HG02885 (cell line): ENCODE data around the gene COQ7.

Source experiments
- ATAC-seq: cut with Tn5 transposase; IDR thresholded peaks from one replicate; pipeline ENCODE4 v1.9.1; 2021; ENCODE audit warnings: mild to moderate bottlenecking; ENCODE audit not compliant: unreplicated experiment, poor library complexity

The COQ7 gene

DNA sequence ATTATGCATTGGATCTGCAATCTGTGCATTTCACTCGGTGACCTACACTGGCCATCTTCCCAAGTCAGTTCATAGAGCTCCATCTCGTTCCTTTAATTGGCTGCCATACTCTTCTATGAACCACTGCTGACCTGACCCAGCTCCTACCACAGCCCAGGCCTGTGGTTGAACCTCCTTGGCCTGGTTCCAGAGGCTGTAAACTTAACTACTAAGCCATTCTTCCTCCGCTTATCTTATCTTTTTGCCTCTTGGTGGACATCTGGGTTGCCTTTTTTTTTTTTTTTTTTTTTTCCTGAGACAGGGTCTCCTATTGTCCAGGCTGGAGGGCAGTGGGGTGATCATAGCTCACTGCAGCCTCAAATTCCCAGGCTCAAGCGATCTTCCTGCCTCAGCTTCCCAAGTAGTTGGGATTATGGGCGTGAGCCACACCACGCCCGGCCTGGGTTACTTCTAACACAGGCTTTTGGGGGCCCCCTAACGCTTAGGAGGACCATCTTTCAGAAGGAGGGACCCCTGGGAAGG, 18.3 kb downstream of the COQ7 start:
- ATAC-seq, result no peak

DNA sequence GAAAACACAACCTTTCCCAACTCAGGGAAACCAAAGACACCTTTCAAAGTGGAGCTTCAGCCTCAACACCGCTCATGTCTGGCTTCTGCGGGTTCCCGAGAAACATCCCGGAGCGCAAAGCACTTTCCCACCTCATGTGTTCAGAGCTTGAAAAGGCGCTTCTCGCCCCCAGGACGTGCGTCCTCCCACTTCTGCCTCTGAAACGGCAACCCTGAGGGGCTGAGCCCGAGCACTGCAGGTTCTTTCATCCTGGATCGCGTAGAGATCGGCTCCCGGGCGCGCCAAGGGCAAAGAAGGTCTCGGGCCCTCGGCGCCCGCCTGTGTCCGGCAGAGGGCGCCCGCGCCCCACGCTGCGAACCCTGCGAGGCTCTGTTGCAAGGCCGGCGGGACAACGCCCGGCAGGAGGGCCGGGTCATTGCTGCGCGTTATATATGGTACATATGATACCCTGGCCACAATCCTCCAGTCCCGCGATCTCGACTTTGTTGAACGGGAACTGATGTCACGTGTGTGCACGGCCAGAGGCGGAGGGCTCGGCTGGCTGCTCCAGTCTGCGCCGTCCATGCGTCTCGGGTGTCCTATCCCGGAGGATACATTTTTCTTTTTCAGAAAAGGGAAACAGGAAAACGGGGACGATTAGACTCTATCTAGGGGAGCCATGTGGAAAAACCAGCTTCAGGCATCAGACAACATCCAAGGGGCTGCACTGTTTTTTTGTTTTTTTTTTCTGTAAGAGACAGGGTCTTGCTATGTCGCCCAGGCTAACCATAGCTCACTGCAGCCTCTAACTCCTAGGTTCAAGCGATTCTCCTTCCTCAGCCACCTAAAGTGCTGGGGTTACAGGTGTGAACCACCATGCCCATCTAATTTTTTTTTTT, 19.1 kb downstream of the COQ7 start:
- peak; percentile 87 for ATAC-seq

GRCh38 chr16:19088341-19088916, 21.0 kb downstream of the COQ7 start:
- ATAC-seq, result no peak

DNA sequence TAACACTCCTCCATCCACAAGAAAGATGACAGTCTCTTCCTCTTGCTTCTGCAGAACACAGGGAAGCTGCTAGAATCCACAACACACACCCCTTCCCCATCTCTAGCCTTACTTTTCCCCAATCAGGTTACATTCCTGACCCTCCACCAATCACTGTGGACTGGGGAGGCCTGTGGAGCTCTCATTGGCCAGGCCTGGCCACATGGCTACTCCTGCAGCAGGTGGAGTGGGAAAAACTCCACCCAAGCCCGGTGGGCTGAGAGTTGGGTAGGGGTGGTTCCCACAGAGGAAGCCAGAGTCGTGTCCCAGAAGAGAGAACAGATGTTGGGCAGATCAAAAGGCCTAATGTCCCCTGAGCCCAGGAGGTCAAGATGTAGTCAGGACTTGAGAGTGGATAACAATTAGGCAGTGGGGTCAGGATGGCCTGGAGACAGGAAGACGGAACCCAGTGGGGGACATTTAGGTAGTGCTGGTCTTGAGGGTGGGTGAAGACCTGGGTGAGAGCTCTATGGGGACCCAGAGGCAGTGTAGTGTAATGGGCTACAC, 22.1 kb downstream of the COQ7 start:
- no peak for ATAC-seq

GRCh38 chr16:19090916-19091315, 23.5 kb downstream of the COQ7 start:
- ATAC-seq, result no peak

DNA sequence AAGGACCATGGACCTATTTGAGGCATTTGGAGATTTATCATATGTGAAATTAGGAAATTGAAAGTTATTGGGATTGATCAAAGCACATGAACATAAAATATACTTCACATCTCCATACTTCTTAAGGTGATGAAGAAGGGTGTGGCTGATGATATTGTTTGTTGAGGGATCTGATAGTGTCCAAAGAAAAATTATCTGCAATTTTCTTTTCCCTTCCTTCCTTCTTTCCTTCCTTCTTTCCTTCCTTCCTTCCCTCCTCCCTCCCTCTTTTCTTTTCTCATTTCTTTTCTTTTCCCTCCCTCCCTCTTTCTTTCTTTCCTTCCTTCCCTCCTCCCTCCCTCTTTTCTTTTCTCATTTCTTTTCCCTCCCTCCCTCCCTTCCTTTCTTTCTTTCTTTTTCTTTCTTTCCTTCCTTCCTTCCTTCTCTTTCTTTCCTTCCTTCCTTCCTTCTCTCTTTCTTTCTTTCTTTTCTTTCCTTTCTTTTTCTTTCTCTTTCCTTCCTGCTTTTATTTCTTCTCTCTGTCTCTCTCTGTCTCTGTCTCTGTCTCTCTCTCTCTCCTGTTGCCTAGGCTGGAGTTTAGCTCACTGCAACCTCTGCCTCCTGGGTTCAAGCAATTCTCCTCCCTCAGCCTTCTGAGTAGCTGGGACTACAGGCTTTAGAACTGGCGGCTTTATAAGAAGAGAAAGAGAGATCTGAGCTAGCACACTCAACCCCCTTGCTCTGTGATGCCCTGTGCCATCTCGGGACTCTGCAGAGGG, 25.4 kb downstream of the COQ7 start:
- ATAC-seq, result no peak

DNA sequence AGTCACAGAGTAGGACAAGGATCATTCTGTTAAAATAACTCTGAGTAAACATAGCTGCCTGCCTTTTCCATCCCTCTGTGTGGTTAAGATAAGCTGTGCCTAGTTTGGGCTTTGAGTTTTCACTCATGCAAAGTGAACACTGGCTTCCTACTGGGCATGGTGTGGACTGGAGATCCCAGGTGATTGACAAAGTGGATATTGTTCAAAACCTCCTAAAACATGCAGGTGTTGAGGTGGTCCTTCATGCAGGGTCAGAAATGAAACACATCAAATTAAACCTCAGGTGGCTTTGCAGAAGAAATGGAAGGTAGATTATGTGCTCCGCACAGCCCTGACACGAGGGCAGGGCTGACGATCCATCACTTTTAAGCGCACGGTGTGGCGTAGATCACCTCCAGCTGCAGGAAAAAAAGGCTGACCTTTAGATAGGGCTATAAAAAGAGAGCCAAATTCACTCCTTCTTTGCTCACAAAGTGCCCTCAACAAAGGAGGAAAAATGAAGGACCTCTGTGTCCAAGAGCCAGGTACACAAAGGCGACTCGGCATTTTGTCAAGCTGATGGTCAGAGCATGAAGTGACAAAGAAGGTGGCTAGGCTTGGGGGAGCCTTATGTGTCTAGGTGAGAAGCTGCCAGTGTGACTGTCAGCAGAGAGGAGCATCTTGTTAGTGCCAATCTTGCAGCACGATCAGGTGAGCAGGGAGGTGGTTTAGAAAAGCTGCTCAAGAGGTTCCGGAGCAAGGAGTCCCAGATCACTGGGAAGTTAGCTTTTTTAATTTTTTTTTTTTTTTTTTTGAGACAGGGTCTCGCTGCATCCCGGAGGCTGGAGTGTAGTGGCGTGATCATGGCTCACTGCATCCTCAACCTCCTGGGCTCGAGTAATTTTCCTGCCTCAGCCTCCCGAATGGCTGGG, 26.5 kb downstream of the COQ7 start:
- no peak for ATAC-seq

- no peak for ATAC-seq
These were observed 27.3 kb downstream of the COQ7 start for GRCh38 chr16:19094542-19095365.

DNA sequence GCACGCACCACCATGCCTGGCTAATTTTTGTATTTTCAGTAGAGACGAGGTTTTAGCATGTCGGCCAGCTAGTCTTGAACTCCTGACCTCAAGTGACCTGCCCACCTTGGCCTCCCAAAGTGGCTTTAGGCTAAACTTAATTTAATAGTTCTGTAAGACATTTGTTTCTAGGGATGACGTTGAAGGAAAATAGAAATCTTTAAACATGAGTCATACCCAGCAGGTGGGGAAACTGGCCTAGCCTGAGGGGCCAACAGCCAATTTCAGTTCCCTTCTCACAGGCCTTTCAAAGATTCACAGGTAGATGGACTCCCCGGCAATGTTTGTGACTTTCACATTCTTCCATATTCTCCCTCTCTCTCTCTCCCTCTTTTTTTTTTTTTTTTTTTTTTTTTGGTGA, 28.2 kb downstream of the COQ7 start:
- no peak for ATAC-seq

DNA sequence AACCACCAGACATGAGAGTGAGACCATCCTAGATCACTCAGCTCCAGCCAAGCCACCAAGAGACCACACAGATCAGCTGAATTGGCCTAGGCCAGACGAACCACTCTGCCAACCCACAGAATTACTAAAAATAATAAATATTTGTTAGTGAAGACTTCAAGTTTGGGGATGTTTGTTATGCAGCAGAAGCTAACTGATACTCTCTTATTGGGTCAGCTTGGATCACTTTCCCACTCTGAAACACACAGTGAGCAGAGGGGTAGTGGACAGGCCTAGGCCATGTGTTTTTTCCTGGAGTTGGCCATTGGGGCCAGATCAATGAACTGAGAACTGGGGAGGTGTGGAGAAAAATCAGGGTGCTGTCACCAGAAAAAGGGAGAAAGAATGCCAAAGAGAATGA, 30.8 kb downstream of the COQ7 start:
- ATAC-seq, result no peak

DNA sequence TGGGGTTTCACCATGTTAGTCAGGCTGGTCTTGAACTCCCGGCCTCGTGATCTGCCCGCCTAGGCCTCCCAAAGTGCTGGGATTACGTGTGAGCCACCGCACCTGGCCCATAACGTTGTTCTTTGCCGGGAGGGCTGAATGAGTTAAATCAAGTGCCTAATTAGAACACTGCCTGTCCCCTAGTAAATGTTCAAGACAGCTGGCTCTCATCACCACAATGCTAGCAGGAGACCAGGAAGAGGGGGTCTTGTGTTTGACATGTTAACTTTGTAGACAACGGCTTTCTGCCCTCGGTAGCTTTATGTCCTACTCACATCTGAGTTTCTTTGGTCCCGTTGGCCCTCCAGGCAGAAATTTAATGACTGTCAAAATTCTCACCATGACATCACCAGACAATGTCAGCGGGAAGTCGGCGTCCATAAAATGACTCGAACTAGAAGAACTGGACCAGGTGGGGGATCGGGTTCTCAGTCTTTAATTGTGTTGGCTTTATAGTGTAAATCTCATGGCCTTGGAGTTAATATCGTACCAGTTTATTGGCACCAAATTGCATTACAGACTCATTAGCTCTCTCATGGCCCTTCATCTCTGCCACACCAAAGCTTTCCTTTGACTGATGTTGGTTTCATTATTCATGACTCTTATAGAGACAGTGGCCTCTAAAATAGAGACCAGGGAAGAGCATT, 34.9 kb downstream of the COQ7 start:
- no peak for ATAC-seq

DNA sequence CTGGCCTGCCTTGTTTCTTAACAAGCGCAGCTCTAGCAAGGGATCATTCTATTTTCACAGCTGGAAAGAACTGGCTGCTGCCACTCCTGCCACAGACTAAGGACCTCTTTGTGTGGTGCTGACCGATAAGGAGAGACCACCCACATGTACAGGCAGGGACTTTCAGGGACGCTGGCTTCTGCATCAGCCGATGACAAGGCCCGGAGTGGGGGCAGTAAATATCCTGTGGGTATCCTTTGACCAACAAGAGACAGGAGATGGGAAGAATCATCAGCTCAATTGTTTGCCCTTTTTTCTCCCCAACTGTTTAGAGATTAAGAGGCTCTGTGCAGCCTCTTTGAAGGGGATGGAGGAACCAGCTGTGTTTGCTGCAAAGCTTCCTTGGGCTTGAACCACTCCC, 37.2 kb downstream of the COQ7 start:
- no peak for ATAC-seq

DNA sequence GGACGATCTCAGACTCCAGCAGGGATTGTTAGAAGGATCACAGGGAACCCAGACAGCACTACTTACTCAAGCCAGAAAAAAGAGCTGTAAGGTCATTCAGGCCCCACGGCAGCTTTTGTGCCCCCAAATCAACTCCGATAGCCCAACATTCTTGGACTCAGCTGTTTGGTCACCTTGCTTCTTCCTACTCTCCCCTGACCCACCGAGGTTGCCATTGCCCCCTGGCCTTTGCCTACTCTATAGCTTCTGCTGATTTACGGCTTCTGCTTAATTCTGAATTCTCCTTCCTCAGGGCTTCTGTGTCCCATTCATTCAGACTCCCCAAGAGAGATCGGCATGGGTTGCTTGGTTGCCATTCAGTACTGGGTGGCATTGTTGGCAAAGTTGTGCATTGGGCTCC, 37.7 kb downstream of the COQ7 start:
- no peak for ATAC-seq

GRCh38 chr16:19105891-19106624, 38.6 kb downstream of the COQ7 start:
- no peak for ATAC-seq

GRCh38 chr16:19106625-19107020, 39.2 kb downstream of the COQ7 start:
- ATAC-seq, result no peak

- no peak for ATAC-seq
These were observed 41.2 kb downstream of the COQ7 start for GRCh38 chr16:19108409-19109287.

GRCh38 chr16:19109288-19109664, 41.9 kb downstream of the COQ7 start:
- no peak for ATAC-seq
